Esophagus muscularis mucosa (tissue), 4 donors: ENCODE data around the gene SERPINE1. TPM values are rescaled to one million over a fixed set of nuclear protein-coding genes. Genes with fewer than 3 reads are reported as not detected.

ENCODE experiments used
- DNase-seq: peaks from one replicate; pipeline ENCODE4 v3.0.0-alpha.2; 2017; ENCODE audit errors: extremely low spot score
- H3K27ac ChIP-seq, 4 donors: fragments of 200-600 bp; sonication (generic); replicated peaks in 1 of 4; 1 replicate in 3 of 4; 2 replicates in 1 of 4; pipeline ENCODE4 v1.5.1; 2016 to 2019; ENCODE audit warnings: mild to moderate bottlenecking in 1 of 4
- H3K27me3 ChIP-seq, 4 donors: fragments of 200-600 bp; sonication (generic); one replicate each; pipeline versions ENCODE4 v1.5.1 to v1.6.0; 2016 to 2019
- H3K36me3 ChIP-seq, 4 donors: fragments of 200-600 bp; sonication (generic); one replicate each; pipeline ENCODE4 v1.5.1; 2016 to 2019
- H3K4me1 ChIP-seq, 4 donors: fragments of 200-600 bp; sonication (generic); one replicate each; pipeline ENCODE4 v1.5.1; 2016 to 2019
- H3K4me3 ChIP-seq, 4 donors: fragments of 200-600 bp; sonication (generic); 1 replicate in 2 of 4; 2 replicates in 2 of 4; pipeline ENCODE4 v1.5.1; 2016 to 2019; ENCODE audit warnings: mild to moderate bottlenecking in 4 of 4, moderate library complexity in 1 of 4
- H3K9me3 ChIP-seq, 4 donors: fragments of 200-600 bp; sonication (generic); 1 replicate in 3 of 4; 2 replicates in 1 of 4; pipeline ENCODE4 v1.5.1; 2016 to 2019
- EP300 ChIP-seq: sonication (generic); formaldehyde crosslinking; IDR thresholded peaks from one replicate; pipeline ENCODE4 v1.6.1; 2017; ENCODE audit warnings: antibody characterized with exemption
- POLR2A ChIP-seq: fragments of 450-650 bp; IDR thresholded peaks from one replicate; pipeline ENCODE4 v1.6.1; 2017; ENCODE audit warnings: antibody characterized with exemption, moderate library complexity, mild to moderate bottlenecking, low read depth
- POLR2AphosphoS5 ChIP-seq, 2 donors: sonication (generic); formaldehyde crosslinking; IDR thresholded peaks; one replicate each; pipeline ENCODE4 v1.6.1; 2017; ENCODE audit warnings: antibody characterized with exemption in 2 of 2
- WGBS: methylation state at CpG from one replicate; pipeline ENCODE4 v1.1.5; 2018; 5-methylcytosine and 5-hydroxymethylcytosine counted together
- intact Hi-C: fragments of 100-400 bp; cut with DNase I; formaldehyde crosslinking; loops from one replicate; pipeline ENCODE4 v1.15.1; 2023
- total RNA-seq, 4 donors: library from RNA; depleted of rRNA; stranded (reverse); fragments of >200 nt; gene quantifications; one replicate each; pipeline versions ENCODE4 v1.1.0 to v1.2.1, GENCODE V29; 2016
- TF ChIP-seq, protein P1 (sequence below), 3 experiments: fragments of 200-600 bp in 2 of 3; fragments of 450-650 bp in 1 of 3; sonication (generic) in 2 of 3; IDR thresholded peaks; one replicate each; pipeline ENCODE4 v1.5.1; 2017 to 2019; ENCODE audit warnings: antibody characterized with exemption in 3 of 3, mild to moderate bottlenecking in 2 of 3, moderate library complexity in 1 of 3

The SERPINE1 gene
- total RNA-seq, 4 donors from 2014 or later: 9.4 to 54.2 (median 18.2) TPM

DNA sequence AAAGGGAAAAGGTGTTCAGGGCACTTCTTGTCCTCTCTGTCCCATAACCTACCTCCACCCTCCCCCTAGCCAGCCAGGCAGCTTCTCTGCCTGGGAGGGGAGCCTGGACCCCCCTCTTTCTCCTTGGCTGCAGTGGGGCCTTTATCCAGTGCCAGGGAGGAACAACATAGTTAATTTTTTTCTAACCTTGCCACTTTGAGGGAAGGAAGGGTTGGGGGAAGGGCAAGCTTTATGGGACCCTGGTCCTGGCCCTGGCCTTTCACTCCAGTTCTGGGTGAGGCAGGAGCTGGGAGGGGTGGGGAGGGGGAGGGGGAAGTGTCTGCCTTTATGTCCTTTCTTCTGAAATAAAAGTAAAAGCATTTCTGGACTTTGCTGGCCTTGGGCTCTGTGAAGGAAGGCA is 34.0 kb downstream of the SERPINE1 start:
- no peak for DNase-seq
- Histone ChIP-seq H3K9me3 (no peaks in the 10 kb centered on the region), H3K27ac (no peak overlapping the region), H3K27me3 (peaks cover 12 to 78% (median 44%) of the 10 kb centered on the region in 4 donors), H3K4me1 (peaks cover 35 to 42% (median 38%) of the 10 kb centered on the region in 4 donors), H3K4me3 (no peak overlapping the region), H3K36me3 (peaks cover 25 to 53% (median 41%) of the 10 kb centered on the region in 4 donors)
- TF ChIP-seq POLR2A: no peak
- no peak for TF ChIP-seq POLR2AphosphoS5 (IDR thresholded peaks at IDR 0.05)
- TF ChIP-seq EP300: no peak
- TF ChIP-seq, protein P1, sequence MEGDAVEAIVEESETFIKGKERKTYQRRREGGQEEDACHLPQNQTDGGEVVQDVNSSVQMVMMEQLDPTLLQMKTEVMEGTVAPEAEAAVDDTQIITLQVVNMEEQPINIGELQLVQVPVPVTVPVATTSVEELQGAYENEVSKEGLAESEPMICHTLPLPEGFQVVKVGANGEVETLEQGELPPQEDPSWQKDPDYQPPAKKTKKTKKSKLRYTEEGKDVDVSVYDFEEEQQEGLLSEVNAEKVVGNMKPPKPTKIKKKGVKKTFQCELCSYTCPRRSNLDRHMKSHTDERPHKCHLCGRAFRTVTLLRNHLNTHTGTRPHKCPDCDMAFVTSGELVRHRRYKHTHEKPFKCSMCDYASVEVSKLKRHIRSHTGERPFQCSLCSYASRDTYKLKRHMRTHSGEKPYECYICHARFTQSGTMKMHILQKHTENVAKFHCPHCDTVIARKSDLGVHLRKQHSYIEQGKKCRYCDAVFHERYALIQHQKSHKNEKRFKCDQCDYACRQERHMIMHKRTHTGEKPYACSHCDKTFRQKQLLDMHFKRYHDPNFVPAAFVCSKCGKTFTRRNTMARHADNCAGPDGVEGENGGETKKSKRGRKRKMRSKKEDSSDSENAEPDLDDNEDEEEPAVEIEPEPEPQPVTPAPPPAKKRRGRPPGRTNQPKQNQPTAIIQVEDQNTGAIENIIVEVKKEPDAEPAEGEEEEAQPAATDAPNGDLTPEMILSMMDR (IDR thresholded peaks at IDR 0.05): no peak
- intact Hi-C loops: no loop called here

DNA sequence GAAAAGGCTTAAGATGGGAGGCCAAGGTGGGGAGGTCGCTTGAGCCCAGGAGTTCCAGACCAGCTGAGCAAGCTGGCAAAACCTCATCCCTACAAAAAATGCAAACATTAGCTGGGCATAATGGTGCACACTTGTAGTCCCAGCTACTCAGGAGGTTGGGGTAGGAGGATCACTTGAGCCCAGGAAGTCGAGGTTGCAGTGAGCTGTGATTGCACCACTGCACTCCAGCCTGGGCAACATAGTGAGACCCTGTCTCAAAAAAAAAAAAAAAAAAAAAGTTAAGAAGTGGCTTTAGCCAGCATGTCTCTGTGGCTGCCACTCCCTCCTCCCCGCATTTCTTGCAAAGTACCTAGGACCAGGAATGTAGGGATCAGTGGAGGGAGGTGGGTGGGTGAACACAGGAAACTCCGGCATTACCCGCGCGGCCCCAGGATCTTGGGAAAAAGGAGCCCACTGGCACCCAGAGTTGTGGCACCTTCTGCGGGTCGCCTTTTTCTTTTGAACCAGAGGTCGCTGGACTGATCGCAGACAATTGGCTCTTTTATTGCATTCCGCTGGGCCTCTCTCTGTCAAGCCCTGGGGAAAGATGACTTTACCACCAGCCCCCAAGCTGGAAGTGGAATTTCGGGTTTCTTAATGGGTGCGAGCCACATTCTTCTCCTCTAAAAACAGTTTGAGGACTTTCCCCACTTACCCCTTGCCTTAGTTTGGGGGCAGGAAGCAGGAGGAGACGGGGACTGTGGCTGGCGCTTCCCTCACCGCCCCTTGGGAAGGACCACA is 35.0 kb downstream of the SERPINE1 start:
- Histone ChIP-seq H3K27ac (no peak overlapping the region), H3K9me3 (no peaks in the 10 kb centered on the region), H3K4me1 (peaks cover 40 to 44% (median 42%) of the 10 kb centered on the region in 4 donors), H3K27me3 (peaks cover 17 to 88% (median 54%) of the 10 kb centered on the region in 4 donors), H3K4me3 (peak overlapping the region in 1 of 4 donors; percentile 47), H3K36me3 (peaks cover 25 to 51% (median 41%) of the 10 kb centered on the region in 4 donors)
- TF ChIP-seq POLR2AphosphoS5 (IDR thresholded peaks at IDR 0.05) (no peak), POLR2A (no peak), EP300 (no peak)
- TF ChIP-seq, protein P1 (IDR thresholded peaks at IDR 0.05): no peak
- WGBS: 83% methylated on average over 17 of the region's 17 CpGs
- intact Hi-C loops: no loop called here
- DNase-seq: no peak

DNA sequence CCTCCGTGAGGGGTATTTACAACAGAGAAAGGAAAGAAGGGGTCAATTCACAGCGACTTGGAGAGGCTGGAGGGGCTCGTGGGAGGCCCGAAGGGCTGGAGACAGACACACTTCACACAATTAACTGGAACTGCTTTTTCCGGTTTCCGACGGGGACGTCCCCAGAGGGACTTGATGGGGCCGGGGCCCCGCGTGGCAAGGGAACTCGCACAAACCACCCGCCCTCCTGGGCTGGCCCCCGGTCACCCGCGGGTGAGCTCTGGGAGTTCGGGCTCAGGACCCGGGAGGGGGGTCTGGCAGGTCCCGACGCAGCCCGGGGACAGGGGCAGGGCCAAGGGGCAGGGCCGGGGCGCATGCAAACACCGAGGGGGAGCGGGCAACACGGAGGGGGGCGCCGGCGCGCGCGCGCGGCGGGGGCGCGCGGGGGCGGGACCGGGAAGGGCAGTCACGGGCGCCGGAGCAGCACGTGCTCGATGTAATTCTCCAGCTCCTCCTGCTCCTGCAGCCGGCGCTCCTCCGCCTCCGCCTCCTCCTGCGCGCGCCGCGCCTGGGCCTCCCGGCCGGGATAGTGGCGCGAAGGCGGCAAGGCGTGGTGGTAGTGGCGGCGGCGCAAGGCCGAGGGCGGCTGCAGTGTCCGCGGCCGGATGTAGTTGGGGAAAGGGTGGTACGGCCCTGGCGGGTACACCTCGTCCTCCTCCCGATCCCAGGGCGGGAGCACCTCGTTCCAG is 35.8 kb downstream of the SERPINE1 start:
- Histone ChIP-seq H3K27ac (no peak overlapping the region), H3K4me1 (peaks cover 40 to 44% (median 42%) of the 10 kb centered on the region in 4 donors), H3K36me3 (peaks cover 25 to 42% (median 33%) of the 10 kb centered on the region in 4 donors), H3K27me3 (peaks cover 17 to 96% (median 62%) of the 10 kb centered on the region in 4 donors), H3K9me3 (no peaks in the 10 kb centered on the region), H3K4me3 (peak overlapping the region; percentile 41 to 55 (median 45))
- WGBS: 25% methylated on average over 8 of the region's 74 CpGs
- DNase-seq: no peak
- TF ChIP-seq EP300 (no peak), POLR2AphosphoS5 (IDR thresholded peaks at IDR 0.05) (no peak), POLR2A (no peak)
- TF ChIP-seq, protein P1 (IDR thresholded peaks at IDR 0.05): no peak
- intact Hi-C loops: no loop called here

DNA sequence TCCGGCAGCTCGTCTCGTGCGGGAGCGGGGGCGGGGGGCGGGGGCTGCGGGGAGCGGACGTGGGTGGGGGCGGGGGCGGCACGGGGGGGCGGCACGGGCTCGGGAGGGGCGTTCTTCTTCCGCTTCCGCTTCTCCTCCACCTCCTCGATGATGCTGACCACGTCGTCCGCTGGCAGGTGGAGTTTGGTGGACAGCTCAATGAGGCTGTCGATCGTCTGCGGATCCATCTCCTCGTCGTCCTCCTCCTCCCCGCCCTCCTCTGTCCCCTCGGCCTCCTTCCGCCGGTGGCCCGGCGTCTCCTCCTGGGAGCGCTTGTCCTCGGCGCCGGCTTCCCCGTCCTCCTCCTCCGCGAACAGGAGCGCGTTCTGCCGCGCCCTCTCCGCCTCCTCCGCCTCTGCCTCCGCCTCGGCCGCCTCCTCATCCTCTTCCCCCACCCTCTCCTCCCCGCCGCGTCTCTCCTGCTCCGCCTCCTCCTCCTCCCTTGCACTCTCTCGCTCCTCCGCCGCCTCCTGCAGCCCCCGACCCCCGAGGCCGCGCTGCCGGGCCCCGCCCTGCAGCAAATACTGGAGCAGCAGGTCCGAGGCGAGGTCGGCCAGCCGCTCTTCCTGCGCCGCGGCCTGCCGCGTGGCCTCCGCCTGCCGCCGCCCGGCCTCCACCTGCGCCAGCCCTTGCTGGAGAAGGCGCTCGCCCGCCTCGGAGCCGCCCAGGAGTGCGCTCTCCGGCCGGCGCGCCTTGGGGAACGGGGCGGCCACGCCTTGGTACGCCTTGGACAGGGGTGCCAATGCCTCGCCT is 36.6 kb downstream of the SERPINE1 start:
- intact Hi-C loops: no loop called here

More for the DNA sequence above, 36.6 kb downstream of the SERPINE1 start:
- Histone ChIP-seq H3K9me3 (no peaks in the 10 kb centered on the region), H3K27ac (no peak overlapping the region), H3K36me3 (peaks cover 20 to 35% (median 27%) of the 10 kb centered on the region in 4 donors), H3K4me1 (peaks cover 40 to 44% (median 42%) of the 10 kb centered on the region in 4 donors), H3K27me3 (peaks cover 17 to 100% (median 70%) of the 10 kb centered on the region in 4 donors), H3K4me3 (peak overlapping the region; percentile 41 to 55 (median 45))
- TF ChIP-seq POLR2A (no peak), POLR2AphosphoS5 (IDR thresholded peaks at IDR 0.05) (no peak), EP300 (no peak)
- TF ChIP-seq, protein P1 (IDR thresholded peaks at IDR 0.05): no peak
- 2% methylated on average over 38 of the region's 92 CpGs for WGBS
- DNase-seq: no peak
